ENCODE measurements around the gene HRC. TPM values are rescaled to one million over a fixed set of nuclear protein-coding genes. Genes with fewer than 3 reads are reported as not detected.

Gene HRC
- total RNA-seq, 1 donor from 2014 or later: 1.6 TPM

DNA sequence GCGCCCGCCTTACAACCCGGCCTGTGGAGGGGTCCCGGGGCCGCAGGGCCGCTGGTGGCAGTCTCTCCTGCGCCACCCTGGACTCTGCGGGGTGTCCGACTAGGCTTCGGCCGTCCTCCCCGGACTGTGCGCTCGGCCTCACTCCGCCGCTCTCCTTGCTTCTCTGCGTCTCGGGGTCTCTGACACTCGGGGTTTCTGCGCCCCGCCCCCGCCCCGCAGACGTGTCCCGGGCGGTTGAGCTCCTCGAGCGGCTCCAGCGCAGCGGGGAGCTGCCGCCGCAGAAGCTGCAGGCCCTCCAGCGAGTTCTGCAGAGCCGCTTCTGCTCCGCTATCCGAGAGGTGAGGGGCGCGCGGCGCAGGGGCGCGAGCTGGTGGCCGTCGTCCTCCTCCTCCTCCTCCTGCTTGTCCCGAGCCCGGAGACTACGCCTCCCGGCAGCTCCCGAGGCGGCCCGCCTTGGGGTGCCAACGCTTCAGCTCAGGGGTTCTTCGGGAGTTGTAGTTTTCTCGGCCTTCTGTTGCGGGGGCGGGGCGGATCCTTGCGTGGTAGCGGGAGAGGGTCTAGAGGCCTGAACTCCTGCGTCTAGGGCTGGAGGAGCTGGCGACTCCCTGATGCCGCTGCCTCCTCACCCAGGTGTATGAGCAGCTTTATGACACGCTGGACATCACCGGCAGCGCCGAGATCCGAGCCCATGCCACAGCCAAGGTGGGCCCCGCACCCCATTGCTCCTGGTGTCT lies 40.4 kb downstream of the HRC start:
- peak; percentile 56 for DNase-seq (ENCODE audit: low spot score, unreplicated experiment)
- Mint-ChIP-seq H3K4me3 (ENCODE audit: low read depth) (peak overlapping the region; percentile 75), H3K4me1 (ENCODE audit: low read depth) (peaks cover 11% of the 10 kb centered on the region), H3K36me3 (ENCODE audit: insufficient read depth) (no peaks in the 10 kb centered on the region), H3K27me3 (peaks cover under 1% of the 10 kb centered on the region), H3K27ac (no peak overlapping the region), H3K9me3 (ENCODE audit: low read depth) (no peaks in the 10 kb centered on the region)
- TF ChIP-seq, protein P1, sequence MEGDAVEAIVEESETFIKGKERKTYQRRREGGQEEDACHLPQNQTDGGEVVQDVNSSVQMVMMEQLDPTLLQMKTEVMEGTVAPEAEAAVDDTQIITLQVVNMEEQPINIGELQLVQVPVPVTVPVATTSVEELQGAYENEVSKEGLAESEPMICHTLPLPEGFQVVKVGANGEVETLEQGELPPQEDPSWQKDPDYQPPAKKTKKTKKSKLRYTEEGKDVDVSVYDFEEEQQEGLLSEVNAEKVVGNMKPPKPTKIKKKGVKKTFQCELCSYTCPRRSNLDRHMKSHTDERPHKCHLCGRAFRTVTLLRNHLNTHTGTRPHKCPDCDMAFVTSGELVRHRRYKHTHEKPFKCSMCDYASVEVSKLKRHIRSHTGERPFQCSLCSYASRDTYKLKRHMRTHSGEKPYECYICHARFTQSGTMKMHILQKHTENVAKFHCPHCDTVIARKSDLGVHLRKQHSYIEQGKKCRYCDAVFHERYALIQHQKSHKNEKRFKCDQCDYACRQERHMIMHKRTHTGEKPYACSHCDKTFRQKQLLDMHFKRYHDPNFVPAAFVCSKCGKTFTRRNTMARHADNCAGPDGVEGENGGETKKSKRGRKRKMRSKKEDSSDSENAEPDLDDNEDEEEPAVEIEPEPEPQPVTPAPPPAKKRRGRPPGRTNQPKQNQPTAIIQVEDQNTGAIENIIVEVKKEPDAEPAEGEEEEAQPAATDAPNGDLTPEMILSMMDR (IDR thresholded peaks at IDR 0.05; ENCODE audit: unreplicated experiment): no peak

DNA sequence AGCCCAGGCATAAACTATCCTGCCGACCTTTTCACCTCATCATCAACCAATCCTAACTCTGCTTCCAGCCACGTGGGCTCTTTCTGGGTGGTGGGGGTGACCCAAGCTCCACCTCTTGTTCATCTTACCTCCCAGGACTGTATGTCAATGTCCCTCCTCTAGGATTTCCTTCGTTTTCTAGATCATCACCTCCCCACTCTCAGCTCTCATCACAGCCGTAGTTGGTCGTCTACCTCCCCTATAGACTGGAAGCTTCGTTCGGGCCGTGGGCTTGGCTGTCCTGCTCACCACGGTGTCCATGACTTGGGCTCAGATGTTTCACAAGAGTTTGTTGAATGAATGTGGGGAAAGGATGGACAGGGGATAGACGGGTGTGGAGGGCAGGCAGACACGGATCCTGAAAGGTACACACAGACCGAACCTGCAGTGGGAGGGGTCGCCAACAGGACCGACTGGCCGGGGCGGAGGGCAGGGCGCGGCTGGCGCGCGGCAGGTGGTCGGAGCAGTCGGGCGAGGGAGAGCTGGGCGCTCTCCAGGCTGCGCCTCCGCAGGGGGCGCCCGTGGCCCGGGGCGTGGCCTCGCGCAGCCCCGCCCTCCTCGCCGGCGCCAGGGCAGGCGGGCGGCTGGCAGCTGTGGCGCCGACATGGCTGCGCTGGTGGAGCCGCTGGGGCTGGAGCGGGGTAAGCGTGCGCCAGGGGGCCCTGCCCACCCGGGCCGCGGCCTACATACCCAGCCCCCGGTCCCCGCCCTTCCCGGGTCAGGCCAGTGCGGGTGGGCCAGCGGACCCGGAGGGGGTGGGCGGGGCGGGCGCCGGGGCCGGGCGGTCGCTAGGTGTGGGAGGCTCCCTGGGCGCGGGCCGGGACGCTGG lies 41.2 kb downstream of the HRC start, which contains the start of gene LIN7B:
Gene LIN7B (plus strand): TSS at position 609 of the 868 bp plus-strand sequence. CDS start 35 bp downstream, at position 644.
- peaks cover 11% of the 10 kb centered on the region for H3K4me1 Mint-ChIP-seq (ENCODE audit: low read depth)

DNA sequence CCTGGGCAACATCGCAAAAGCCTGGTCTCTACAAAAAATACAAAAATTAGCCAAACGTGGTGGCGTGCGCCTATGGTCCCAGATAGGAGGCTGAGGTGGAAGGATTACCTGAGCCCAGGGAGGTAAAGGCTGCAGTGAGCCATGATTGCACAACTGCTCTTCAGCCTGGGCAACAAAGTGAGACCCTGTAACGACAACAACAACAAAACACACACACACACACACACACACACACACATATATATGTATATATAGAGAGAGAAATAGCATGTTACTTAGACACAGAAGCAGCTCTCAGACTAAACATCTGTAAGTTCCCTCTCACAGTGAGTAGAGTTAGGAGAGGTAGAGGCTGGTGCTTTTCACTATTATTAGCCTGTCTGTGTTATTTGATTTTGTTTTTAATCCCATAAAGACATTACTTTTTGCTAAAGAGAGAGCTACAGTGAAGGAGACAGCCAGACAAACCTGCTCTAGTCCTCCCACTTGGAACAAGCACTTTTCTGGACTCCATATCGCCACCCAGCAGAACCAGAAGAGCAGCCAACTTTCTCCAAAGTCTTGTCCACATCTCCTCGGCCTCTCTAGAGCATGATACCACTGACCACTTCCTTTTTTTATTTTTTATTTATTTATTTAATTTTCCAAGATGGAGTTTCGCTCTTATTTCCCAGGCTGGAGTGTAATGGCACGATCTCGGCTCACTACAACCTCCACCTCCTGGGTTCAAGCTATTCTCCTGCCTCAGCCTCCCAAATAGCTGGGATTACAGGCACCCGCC lies 43.8 kb downstream of the HRC start:
- H3K27me3 Mint-ChIP-seq: no peaks in the 10 kb centered on the region
- no peaks in the 10 kb centered on the region for H3K9me3 Mint-ChIP-seq (ENCODE audit: low read depth)
- no peak overlapping the region for H3K4me3 Mint-ChIP-seq (ENCODE audit: low read depth)
- peaks cover 7% of the 10 kb centered on the region for H3K4me1 Mint-ChIP-seq (ENCODE audit: low read depth)
- H3K36me3 Mint-ChIP-seq (ENCODE audit: insufficient read depth): peaks cover 14% of the 10 kb centered on the region
- no peak for DNase-seq (ENCODE audit: low spot score, unreplicated experiment)
- TF ChIP-seq, protein P1 (IDR thresholded peaks at IDR 0.05; ENCODE audit: unreplicated experiment): no peak
- no peak overlapping the region for H3K27ac Mint-ChIP-seq

More for the DNA sequence above, 41.2 kb downstream of the HRC start, which contains the start of gene LIN7B:
- no peaks in the 10 kb centered on the region for H3K9me3 Mint-ChIP-seq (ENCODE audit: low read depth)
- peak; percentile 76 for DNase-seq (ENCODE audit: low spot score, unreplicated experiment)
- no peaks in the 10 kb centered on the region for H3K27me3 Mint-ChIP-seq
- TF ChIP-seq, protein P1 (IDR thresholded peaks at IDR 0.05; ENCODE audit: unreplicated experiment): peak; percentile 60
- peaks cover under 1% of the 10 kb centered on the region for H3K36me3 Mint-ChIP-seq (ENCODE audit: insufficient read depth)
- H3K4me3 Mint-ChIP-seq (ENCODE audit: low read depth): peak within 1 kb of the TSS; percentile 83
- peak within 1 kb of the TSS; percentile 76 for H3K27ac Mint-ChIP-seq

DNA sequence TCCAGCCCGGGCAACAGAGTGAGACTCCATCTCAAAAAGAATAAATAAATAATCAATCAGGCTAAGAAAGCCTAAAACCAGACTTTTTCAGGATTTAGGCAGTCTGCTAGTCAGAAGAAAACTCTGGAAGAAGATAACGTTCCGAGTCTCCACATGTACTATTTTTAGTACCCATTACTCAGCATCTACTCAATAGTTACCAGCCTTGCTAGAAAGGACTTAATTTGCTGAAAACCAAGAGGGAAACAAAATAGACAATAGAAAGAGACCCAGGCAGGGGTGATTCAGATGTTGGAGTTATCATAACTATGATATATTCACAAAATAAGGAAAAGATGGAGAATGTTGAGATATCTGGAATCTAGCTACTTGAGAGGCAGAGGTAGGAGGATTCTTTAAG lies 44.6 kb downstream of the HRC start:
- no peak overlapping the region for H3K4me3 Mint-ChIP-seq (ENCODE audit: low read depth)
- TF ChIP-seq, protein P1 (IDR thresholded peaks at IDR 0.05; ENCODE audit: unreplicated experiment): no peak
- no peak overlapping the region for H3K27ac Mint-ChIP-seq
- no peak for DNase-seq (ENCODE audit: low spot score, unreplicated experiment)
- peaks cover 7% of the 10 kb centered on the region for H3K4me1 Mint-ChIP-seq (ENCODE audit: low read depth)
- peaks cover 16% of the 10 kb centered on the region for H3K36me3 Mint-ChIP-seq (ENCODE audit: insufficient read depth)
- no peaks in the 10 kb centered on the region for H3K9me3 Mint-ChIP-seq (ENCODE audit: low read depth)
- no peaks in the 10 kb centered on the region for H3K27me3 Mint-ChIP-seq
